Superior temporal gyrus (tissue), 1 donor: Measurements from ENCODE around the gene FLT1.

ENCODE experiments used
- DNase-seq: peaks from one replicate; pipeline ENCODE4 v3.0.0-alpha.2; 2016; ENCODE audit errors: extremely low spot score

Gene FLT1

DNA sequence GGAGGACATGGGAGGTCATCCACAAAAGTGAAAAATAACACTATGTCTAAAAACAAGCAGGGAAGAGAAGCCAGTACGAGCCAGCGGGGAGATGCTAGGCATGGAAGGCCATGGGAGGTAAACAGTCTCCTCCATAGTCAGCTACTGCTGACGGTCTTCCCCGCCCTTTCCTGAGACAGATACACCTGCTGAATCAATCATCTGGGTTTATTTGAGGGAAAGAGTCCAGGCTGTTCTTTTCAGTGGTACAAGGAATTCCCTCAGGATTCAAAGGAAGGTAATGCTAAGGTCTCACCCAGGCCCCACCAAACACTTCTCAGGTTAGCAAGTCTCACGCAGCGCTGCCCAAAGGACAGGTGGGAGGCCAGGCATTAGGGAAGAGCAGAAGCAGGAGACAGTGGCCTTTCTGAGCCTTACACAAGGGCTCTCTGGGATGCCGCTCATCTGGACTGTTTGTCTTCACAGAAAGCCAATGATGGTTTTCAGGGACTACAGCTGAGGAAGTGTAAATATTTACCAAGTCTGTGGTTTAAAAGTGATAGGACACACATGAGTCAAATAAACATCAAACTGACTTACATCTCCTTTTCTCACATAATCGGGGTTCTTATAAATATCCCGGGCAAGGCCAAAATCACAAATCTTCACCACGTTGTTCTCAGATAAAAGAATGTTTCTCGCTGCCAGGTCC, 173.9 kb downstream of the FLT1 start:
- DNase-seq = no peak

- no peak for DNase-seq
These were observed 174.7 kb downstream of the FLT1 start for GRCh38 chr13:28320209-28320608.

- DNase-seq = no peak
These were observed 175.4 kb downstream of the FLT1 start for GRCh38 chr13:28319528-28319927.

- DNase-seq = no peak
These were observed 176.4 kb downstream of the FLT1 start for GRCh38 chr13:28318496-28318895.

DNA sequence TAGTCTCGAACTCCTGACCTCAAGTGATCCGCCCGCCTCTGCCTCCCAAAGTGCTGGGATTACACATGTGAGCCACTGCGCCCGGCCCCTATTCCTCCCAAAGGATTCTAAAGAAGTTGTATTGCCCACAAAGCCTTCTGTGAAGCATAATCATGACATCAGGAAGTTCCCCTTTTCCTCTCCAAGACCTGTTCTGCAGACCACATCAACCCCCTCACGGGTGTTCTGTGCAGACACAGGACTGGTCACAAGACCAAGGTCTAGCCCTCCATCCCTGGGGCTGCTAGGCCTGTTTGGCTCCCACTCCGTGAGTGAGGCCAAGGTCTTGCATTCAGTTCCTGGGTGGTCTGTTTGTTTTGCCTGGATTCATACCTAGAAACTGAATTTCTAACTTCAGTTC, 178.1 kb downstream of the FLT1 start:
- no peak for DNase-seq

DNA sequence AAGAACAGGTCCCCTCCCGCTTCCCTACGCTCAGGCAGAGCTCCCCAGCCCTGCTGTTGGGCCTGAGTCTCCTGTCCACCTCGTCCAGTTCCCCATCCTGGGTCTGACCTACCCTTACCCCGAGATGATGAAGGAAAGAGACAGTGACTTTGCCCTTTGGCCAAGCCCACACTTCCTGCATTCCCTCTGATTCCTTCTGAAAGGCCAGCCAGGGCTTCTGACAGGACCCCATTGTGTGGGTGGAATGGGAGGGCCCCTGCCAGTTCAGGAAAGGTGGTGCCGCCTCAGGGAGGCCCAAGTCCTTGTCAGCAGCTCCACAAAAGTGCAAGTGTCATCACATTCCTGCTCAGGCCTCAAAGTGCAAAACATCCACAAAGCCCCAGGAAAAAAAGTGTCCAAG, 178.8 kb downstream of the FLT1 start:
- DNase-seq = no peak

DNA sequence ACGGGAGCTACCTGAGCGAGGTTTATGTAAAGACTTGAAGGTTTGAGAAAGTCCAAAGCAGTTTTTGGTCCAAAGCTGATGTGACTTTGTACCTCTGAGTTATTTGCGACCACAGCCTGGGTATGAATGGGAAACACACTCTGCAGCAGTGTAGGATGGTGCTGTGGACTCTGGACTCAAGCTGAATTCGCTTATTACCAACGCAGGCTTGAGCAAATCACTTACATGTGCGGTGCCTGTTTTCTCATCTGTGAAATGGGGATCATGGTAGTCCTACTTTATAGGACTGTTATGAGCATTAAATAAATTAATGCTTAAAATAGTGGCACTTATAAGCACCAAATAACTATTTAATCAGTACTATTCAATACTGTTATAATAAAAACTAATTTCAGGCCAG, 180.0 kb downstream of the FLT1 start:
- DNase-seq = no peak

- DNase-seq = no peak
These were observed 181.3 kb downstream of the FLT1 start for GRCh38 chr13:28313579-28313978.

- DNase-seq = no peak
These were observed 188.6 kb downstream of the FLT1 start for GRCh38 chr13:28306325-28306724.

- no peak for DNase-seq
These were observed 193.1 kb downstream of the FLT1 start for GRCh38 chr13:28301839-28302238.

DNA sequence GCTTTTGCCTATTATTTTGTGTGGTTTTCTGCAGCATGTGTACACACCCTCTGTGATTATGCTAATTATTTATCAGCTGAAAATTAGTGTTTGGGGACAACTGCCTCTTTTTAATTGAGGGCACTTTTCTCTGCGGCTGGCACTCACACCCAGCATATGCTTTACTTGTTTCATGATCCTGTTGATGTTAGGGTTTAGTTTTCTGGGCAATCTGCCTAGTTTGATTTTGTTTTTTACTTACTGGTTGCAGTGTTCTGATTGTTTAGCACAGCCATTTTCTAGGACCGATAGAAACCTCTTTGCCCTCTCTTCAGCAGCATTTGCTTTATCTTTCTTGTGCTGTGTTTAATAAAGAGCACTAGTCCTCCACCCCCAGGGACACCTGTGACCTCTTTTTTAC, 195.0 kb downstream of the FLT1 start:
- DNase-seq = peak; percentile 19

DNA sequence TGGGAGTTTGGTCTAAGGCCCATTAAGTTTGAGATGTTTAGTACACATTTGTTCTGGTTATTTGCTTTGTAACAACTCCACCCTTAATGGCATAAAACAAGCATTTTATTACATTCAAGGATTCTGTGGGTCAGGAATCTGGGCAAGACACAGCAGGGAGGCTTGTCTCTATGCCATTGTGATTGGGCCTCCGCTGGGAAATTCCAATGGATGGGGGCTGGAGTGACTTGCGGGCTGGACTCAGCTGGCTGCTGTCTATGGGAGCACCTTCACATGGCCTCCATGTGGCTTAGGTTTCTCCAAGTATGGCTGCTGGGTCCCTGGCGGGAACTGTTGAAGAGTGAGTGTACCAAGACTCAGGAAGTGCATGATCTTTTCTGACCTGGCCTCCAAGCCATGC, 197.6 kb downstream of the FLT1 start:
- no peak for DNase-seq

DNA sequence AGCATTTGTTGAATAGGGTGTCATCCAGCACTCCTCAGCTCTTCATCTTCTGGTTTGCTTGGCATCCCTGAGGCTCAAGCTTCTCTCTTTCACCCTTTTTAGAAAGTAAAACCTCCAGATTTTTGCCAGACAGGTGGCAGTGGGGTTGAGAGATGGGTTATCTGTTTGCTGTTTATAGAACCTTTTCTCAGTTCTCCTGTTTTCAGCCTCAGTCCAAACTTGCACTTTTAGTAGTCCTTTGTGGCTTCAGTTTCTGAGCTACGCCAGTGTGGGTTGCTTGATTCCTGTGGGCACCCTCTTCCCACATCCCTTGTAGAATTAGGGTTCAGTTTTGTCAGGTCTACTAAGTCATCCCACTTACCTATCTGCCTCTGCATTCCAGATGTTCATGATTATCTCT, 208.7 kb downstream of the FLT1 start:
- no peak for DNase-seq

- no peak for DNase-seq
These were observed 211.3 kb downstream of the FLT1 start for GRCh38 chr13:28283600-28283999.

DNA sequence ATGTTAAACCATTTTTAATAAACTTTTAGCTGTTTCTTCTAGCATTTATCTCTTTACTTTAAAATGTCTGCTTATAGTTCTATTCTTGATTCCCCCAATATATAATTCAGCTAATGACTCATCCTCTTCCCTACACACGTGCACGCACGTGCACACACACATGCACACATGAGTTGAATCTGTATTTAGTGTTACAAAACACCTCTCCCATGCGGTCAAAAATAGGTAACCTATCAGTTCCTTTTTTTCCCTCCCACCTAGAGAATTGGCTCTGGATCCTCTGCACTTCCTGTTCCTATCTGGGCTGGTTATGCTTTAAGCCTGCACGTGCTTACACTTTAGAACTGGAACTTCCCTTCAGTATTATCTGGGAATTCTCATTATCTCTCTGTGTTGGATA, 212.5 kb downstream of the FLT1 start:
- DNase-seq = no peak

DNA sequence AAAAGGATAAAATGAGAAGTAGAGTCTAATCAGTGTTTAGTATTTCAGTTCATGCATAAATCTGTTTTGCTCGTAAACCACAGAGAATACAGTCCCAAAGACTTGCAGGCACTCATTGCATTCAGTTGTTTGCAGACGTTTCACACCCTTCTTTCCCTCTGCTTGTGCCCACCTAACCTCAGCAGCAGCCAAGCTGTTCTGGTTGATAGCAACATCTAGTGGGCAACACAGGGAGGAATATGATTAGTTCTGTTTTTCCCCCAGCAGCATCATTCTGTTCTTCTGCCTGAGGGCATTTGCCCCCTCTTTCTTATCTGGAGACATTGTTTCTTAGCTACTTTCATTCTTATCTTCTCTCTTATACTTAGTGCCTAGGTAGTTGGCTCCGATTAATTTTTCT, 221.0 kb downstream of the FLT1 start:
- DNase-seq = no peak

GRCh38 chr13:28271056-28271840, 223.7 kb downstream of the FLT1 start:
- DNase-seq = no peak

- DNase-seq = no peak
These were observed 226.1 kb downstream of the FLT1 start for GRCh38 chr13:28268800-28269223.

DNA sequence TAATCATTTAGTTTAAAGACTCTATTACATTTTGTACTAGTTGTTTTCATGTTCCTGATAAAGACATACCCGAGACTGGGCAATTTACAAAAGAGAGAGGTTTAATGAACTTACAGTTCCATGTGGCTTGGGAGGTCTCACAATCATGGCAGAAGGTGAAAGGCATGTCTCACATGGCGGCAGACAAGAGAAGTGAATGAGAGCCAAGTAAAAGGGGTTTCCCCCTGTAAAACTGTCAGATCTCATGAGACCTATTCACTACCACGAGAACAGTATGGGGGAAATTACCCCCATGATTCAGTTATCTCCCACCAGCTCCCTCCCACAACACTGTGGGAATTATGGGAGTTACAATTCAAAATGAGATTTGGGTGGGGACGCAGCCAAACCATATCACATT, 227.4 kb downstream of the FLT1 start:
- DNase-seq = no peak

GRCh38 chr13:28258417-28258816, 236.5 kb downstream of the FLT1 start:
- no peak for DNase-seq

DNA sequence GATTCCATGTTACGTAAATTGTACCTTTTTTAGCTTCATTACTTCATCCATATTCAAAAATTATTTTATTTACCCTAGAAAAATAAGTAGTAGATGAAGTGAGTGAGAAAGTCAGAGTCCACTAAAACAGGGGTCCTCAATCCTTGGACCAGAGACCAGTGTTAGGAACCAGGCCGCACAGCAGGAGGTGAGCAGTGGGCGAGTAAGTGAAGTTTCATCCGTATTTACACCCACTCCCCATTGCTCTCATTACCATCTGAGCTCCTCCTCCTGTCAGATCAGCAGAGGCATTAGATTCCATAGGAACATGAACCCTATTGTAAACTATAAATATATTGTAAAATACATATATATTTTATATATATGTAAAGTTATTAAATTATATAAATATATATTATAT, 237.6 kb downstream of the FLT1 start:
- no peak for DNase-seq

DNA sequence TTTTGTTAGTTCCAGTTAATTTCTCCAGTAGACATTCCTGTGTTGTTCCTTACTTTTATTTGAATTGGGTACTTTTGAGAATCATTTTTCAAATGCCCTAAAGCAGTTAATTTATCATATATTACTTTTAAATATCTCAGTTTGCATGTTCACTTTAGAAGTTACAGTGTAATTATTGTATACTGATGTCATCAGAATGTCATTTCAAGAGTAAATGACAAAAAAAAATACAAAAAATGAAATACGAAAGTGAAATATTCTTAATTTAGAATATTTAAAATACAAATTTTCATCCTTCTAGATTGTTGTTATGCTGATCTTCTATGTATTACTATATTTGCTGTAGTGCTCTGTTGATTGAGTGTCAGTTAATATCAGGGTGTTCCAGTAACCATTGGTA, 242.4 kb downstream of the FLT1 start:
- no peak for DNase-seq

- DNase-seq = no peak
These were observed 243.5 kb downstream of the FLT1 start for GRCh38 chr13:28251466-28251865.

- DNase-seq = no peak
These were observed 244.4 kb downstream of the FLT1 start for GRCh38 chr13:28250542-28250941.
